Stomach (tissue), 9 donors: ENCODE results near the gene TPPP. TPM values are rescaled to one million over a fixed set of nuclear protein-coding genes. Genes with fewer than 3 reads are reported as not detected.

Source experiments
- DNase-seq, 2 donors: peaks; one replicate each; pipeline versions ENCODE4 v3.0.0 to v3.0.0-alpha.2; 2013 to 2019
- H3K27ac ChIP-seq, 5 donors: fragments of 200-600 bp in 4 of 5; sonication (generic) in 4 of 5; one replicate each; pipeline ENCODE4 v1.5.1; 2013 to 2019; ENCODE audit warnings: mild to moderate bottlenecking in 1 of 5, moderate library complexity in 1 of 5
- H3K27me3 ChIP-seq, 3 donors: fragments of 200-600 bp; sonication (generic); one replicate each; pipeline ENCODE4 v1.5.1; 2017 to 2019; ENCODE audit warnings: mixed run types in 1 of 3
- H3K36me3 ChIP-seq, 4 donors: fragments of 200-600 bp; sonication (generic); 1 replicate in 3 of 4; 2 replicates in 1 of 4; pipeline ENCODE4 v1.5.1; 2016 to 2019
- H3K4me1 ChIP-seq, 4 donors: fragments of 200-600 bp; sonication (generic); one replicate each; pipeline ENCODE4 v1.5.1; 2016 to 2019
- H3K4me3 ChIP-seq, 4 donors: fragments of 200-600 bp; sonication (generic) in 3 of 4; one replicate each; pipeline ENCODE4 v1.5.1; 2016 to 2019; ENCODE audit warnings: mild to moderate bottlenecking in 1 of 4
- H3K9me3 ChIP-seq, 4 donors: fragments of 200-600 bp; sonication (generic); one replicate each; pipeline ENCODE4 v1.5.1; 2016 to 2019
- EP300 ChIP-seq: sonication (generic); formaldehyde crosslinking; IDR thresholded peaks from one replicate; pipeline ENCODE4 v1.6.1; 2017; ENCODE audit warnings: antibody characterized with exemption
- POLR2A ChIP-seq, 4 donors: fragments of 450-650 bp; IDR thresholded peaks; one replicate each; pipeline ENCODE4 v1.6.1; 2016; ENCODE audit warnings: antibody characterized with exemption in 4 of 4, control low read depth in 2 of 4, mild to moderate bottlenecking in 1 of 4, moderate library complexity in 1 of 4
- POLR2AphosphoS5 ChIP-seq, 3 donors: sonication (generic); formaldehyde crosslinking; IDR thresholded peaks; one replicate each; pipeline ENCODE4 v1.6.1; 2016; ENCODE audit warnings: antibody characterized with exemption in 3 of 3
- WGBS, 5 donors: extraction: QIAGEN DNeasy Blood & Tissue Kit in 3 of 5; methylation state at CpG; one replicate each; pipeline versions ENCODE4 v1.1.5 to v1.1.7; 2013 to 2018; 5-methylcytosine and 5-hydroxymethylcytosine counted together
- intact Hi-C: fragments of 100-400 bp; cut with DNase I; formaldehyde crosslinking; loops from one replicate; pipeline ENCODE4 v1.15.1; 2023; ENCODE audit warnings: low total_unique reads
- polyA plus RNA-seq, 3 donors: library from polyadenylated mRNA; stranded (reverse); fragments of 200-250 nt; gene quantifications; one replicate each; pipeline ENCODE4 v1.2.3, GENCODE V29; 2013
- total RNA-seq, 5 donors: library from RNA; depleted of rRNA; stranded (reverse); fragments of >200 nt; gene quantifications; one replicate each; pipeline versions ENCODE4 v1.1.0 to v1.2.3, GENCODE V29; 2014 to 2016
- TF ChIP-seq, protein P1 (sequence below), 7 experiments: fragments of 450-650 bp in 4 of 7; fragments of 200-600 bp in 3 of 7; sonication (generic) in 3 of 7; IDR thresholded peaks; one replicate each; pipeline ENCODE4 v1.5.1; 2016 to 2019; ENCODE audit warnings: antibody characterized with exemption in 7 of 7, control low read depth in 2 of 7, mild to moderate bottlenecking in 1 of 7
- donor health status: healthy with polysubstance abuse.
- donor health status: Bipolar disorder and iron deficiency.
- donor health status: healthy.

The TPPP gene
- total and polyA plus RNA-seq, 8 donors, result 1.2 to 11.0 (median 2.7) TPM

DNA sequence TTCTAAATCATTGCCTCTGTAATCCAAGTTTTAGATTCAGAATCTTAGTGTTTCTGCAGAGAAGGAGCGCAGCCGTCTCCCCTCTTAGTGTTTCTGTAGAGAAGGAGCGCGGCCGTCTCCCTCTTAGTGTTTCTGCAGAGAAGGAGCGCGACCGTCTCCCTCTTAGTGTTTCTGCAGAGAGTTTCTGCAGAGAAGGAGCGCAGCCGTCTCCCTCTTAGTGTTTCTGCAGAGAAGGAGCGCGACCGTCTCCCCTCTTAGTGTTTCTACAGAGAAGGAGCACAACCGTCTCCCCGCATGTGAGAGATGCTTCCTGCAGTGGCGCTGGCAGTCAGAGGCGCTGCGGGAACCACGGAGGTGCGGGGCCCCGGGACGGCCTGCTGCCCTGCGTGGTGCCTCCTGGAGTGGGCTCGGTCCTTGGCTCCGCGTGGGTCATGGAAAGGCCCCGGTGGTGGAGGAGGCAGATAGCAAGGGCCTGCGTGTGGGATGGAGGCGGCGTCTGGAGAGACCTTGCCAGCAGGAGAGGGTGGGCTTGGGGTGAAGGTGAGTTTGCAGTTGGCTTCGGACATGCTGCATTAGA, 70.1 kb downstream of the TPPP start:
- Histone ChIP-seq H3K4me3 (no peak overlapping the region), H3K4me1 (no peaks in the 10 kb centered on the region), H3K27ac (no peak overlapping the region), H3K27me3 (no peaks in the 10 kb centered on the region), H3K9me3 (no peaks in the 10 kb centered on the region), H3K36me3 (peaks cover 13 to 86% (median 84%) of the 10 kb centered on the region in 4 donors)
- DNase-seq, result no peak
- TF ChIP-seq POLR2AphosphoS5 (IDR thresholded peaks at IDR 0.05) (no peak), EP300 (no peak)
- TF ChIP-seq, protein P1, sequence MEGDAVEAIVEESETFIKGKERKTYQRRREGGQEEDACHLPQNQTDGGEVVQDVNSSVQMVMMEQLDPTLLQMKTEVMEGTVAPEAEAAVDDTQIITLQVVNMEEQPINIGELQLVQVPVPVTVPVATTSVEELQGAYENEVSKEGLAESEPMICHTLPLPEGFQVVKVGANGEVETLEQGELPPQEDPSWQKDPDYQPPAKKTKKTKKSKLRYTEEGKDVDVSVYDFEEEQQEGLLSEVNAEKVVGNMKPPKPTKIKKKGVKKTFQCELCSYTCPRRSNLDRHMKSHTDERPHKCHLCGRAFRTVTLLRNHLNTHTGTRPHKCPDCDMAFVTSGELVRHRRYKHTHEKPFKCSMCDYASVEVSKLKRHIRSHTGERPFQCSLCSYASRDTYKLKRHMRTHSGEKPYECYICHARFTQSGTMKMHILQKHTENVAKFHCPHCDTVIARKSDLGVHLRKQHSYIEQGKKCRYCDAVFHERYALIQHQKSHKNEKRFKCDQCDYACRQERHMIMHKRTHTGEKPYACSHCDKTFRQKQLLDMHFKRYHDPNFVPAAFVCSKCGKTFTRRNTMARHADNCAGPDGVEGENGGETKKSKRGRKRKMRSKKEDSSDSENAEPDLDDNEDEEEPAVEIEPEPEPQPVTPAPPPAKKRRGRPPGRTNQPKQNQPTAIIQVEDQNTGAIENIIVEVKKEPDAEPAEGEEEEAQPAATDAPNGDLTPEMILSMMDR (IDR thresholded peaks at IDR 0.05), result no peak
- 92 to 97% (median 95%) methylated on average over 31 of the region's 31 CpGs for WGBS, 5 donors
- intact Hi-C loops, result no loop called here

DNA sequence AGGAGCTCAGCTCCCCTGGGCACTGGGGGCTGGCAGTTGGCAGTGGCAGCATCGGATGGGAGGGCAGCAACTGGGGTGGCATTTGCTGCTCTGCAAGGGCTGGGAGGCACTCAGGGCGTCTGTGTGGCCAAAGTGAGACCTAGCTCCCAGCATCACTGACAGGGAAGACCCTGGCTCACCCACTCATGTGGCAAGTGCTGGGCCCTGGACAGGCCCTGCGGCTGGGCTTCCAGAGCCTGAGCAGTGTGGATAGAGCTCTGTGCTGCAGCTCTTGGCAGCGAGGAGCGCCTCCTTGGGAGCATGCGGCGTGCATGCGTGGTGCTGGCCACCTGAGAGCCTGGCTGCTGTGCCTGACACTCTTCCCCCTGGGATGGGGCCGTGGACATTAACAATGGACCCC, 70.8 kb downstream of the TPPP start:
- DNase-seq, result no peak
- TF ChIP-seq POLR2AphosphoS5 (IDR thresholded peaks at IDR 0.05) (no peak), POLR2A (IDR thresholded peaks at IDR 0.05) (no peak), EP300 (no peak)
- TF ChIP-seq, protein P1 (IDR thresholded peaks at IDR 0.05), result no peak
- Histone ChIP-seq H3K27ac (no peak overlapping the region), H3K4me3 (no peak overlapping the region), H3K9me3 (no peaks in the 10 kb centered on the region), H3K4me1 (no peaks in the 10 kb centered on the region), H3K27me3 (no peaks in the 10 kb centered on the region), H3K36me3 (peaks cover 13 to 82% (median 79%) of the 10 kb centered on the region in 4 donors)
- WGBS, 5 donors, result 90 to 95% (median 94%) methylated on average over 9 of the region's 9 CpGs
- intact Hi-C loops, result no loop called here

DNA sequence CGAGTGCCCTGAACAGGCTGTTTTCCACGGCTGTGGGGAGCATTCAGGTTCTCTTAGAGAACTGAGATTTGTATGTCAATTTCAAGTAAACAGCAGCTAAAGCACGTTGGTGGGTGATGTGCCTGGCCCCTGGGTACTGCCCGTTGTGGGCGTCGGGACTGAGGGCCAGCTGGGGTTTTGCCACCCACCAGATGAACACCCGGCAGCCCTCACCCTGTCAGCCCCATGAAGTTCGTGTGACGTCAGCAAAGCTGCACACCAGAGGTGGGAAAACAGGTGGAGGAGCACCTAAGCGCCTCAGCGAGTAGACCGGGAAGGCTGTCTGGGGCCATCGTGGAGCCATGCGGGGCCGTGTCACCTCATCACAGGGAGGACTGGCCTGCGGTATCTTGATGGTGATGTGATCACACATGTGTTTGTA, 71.8 kb downstream of the TPPP start:
- no peak for DNase-seq
- H3K4me3 ChIP-seq, result no peak overlapping the region
- no peak for TF ChIP-seq EP300
- TF ChIP-seq, protein P1 (IDR thresholded peaks at IDR 0.05), result no peak
- TF ChIP-seq POLR2AphosphoS5 (IDR thresholded peaks at IDR 0.05), result no peak
- TF ChIP-seq POLR2A (IDR thresholded peaks at IDR 0.05), result no peak
- peaks cover 13 to 86% (median 74%) of the 10 kb centered on the region in 4 donors for H3K36me3 ChIP-seq
- 93 to 96% (median 95%) methylated on average over 16 of the region's 16 CpGs for WGBS, 5 donors
- no peaks in the 10 kb centered on the region for H3K4me1 ChIP-seq
- intact Hi-C loops, result no loop called here
- H3K27ac ChIP-seq, result no peak overlapping the region
- no peaks in the 10 kb centered on the region for H3K9me3 ChIP-seq
- no peaks in the 10 kb centered on the region for H3K27me3 ChIP-seq

- Histone ChIP-seq H3K27ac (no peak overlapping the region), H3K9me3 (no peaks in the 10 kb centered on the region), H3K4me3 (no peak overlapping the region), H3K27me3 (no peaks in the 10 kb centered on the region), H3K36me3 (peaks cover 13 to 79% (median 67%) of the 10 kb centered on the region in 4 donors), H3K4me1 (no peaks in the 10 kb centered on the region)
- intact Hi-C loops, result no loop called here
- DNase-seq, result no peak
- 93 to 99% (median 95%) methylated on average over 8 of the region's 8 CpGs for WGBS, 5 donors
- no peak for TF ChIP-seq POLR2AphosphoS5 (IDR thresholded peaks at IDR 0.05)
- no peak for TF ChIP-seq POLR2A (IDR thresholded peaks at IDR 0.05)
- TF ChIP-seq EP300, result no peak
- TF ChIP-seq, protein P1 (IDR thresholded peaks at IDR 0.05), result no peak
These were observed 72.5 kb downstream of the TPPP start for GRCh38 chr5:620586-621180.
